H1 (cell line): ENCODE data around the gene B4GALT5. TPM values are rescaled to one million over a fixed set of nuclear protein-coding genes. Genes with fewer than 3 reads are reported as not detected.

Experiments used
- PHF8 ChIP-seq: fragments of 200-600 bp; sonication (generic); conservative IDR thresholded peaks from 2 replicates; pipeline ENCODE4 v1.7.1; 2012; ENCODE audit warnings: low read depth, mild to moderate bottlenecking, inconsistent platforms, low read length, moderate library complexity
- polyA plus RNA-seq, 7 experiments: library from polyadenylated mRNA; depleted of rRNA in 3 of 7; stranded (reverse) in 5 of 7; unstranded in 2 of 7; fragments of >200 nt in 5 of 7; fragments of 200-250 nt in 2 of 7; gene quantifications; 1 replicate in 5 of 7; 2 replicates in 1 of 7; 4 replicates in 1 of 7; pipeline versions ENCODE4 v1.2.1 to v1.2.3, GENCODE V29; 2011 to 2013; ENCODE audit warnings: missing spikeins in 2 of 7, mixed read lengths in 2 of 7
- total RNA-seq: library from RNA; stranded (reverse); fragmentation: NEBNext Ultra II Directional; extraction: Animal tissue kit (Norgen Biotek cat#: 25700); gene quantifications from 2 replicates; pipeline ENCODE4 v1.2.1, GENCODE V29; 2021

B4GALT5 gene
- total and polyA plus RNA-seq, 2 of the 8 experiments (the other 6 are each of a cell fraction or from before 2014, with no cell fraction given), result 46.5 to 75.4 TPM

DNA sequence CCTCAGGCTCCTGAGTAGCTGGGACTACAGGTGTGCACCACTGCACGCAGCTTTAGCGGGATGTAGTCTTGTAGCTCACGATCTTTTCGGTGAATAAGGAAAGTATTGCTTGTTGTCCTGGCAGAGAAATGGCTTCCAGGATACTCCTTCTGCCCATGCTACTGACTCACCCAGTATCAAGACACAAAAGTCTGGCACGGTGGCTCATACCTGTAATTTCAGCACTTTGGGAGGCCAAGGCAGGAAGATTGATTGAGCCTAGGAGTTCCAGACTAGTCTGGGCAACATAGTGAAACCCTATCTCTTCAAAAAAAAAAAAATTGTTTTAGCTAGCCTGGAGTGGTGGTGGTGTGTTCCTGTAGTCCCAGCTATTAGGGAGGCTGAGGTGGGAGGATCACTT is 40.9 kb upstream of the B4GALT5 start (continued):
- no peak for TF ChIP-seq PHF8
